GM21367 (cell line): ENCODE measurements around the gene TWNK.
"Not testable (repeated sequence)": the region's sequence is repeated elsewhere in the genome, so short reads cannot be mapped to it uniquely, and the experiment has no call there.

Source experiments
- ATAC-seq: cut with Tn5 transposase; IDR thresholded peaks from one replicate; pipeline ENCODE4 v1.9.1; 2021; ENCODE audit not compliant: unreplicated experiment

TWNK gene

DNA sequence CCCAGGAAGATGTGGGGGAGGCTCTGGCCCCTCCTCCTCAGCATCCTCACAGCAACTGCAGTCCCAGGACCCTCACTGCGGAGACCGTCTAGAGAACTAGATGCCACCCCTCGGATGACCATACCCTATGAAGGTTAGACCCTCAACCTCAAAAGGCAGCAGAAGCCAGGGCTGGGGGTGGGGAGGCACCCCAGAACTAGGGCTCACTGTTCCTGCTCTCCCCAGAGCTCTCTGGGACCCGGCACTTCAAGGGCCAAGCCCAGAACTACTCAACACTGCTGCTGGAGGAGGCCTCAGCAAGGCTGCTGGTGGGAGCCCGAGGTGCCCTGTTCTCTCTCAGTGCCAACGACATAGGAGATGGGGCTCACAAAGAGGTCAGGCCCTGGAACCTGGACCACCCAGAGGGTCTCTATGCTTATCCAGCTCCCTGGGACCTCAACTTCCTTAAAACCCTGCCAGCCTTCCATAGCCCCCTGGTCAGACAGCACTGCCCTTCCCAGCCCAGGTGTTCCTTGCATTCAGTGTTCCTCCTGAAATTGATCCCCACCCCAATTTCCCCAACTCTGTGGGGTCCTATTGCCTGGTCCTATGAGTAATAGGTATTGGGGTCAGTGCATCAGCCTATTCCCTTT, 14.3 kb upstream of the TWNK start:
- no peak for ATAC-seq

DNA sequence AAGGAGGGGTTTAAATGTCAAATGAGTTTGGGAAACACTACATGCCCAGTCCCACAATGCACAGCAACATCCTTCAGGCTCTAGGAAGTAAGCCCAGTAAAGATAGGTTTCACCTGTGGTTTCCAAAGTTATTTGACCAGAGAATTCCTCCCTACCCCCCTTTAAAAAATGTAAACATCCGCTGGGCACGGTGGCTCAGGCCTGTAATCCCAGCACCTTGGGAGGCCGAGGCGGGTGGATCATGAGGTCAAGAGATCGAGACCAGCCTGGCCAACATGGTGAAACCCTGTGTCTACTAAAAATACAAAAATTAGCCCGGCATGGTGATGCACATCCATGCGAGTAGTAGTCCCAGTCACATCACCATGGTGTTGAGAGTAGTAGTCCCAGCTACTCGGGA, 11.9 kb upstream of the TWNK start:
- not testable (repeated sequence) for ATAC-seq

DNA sequence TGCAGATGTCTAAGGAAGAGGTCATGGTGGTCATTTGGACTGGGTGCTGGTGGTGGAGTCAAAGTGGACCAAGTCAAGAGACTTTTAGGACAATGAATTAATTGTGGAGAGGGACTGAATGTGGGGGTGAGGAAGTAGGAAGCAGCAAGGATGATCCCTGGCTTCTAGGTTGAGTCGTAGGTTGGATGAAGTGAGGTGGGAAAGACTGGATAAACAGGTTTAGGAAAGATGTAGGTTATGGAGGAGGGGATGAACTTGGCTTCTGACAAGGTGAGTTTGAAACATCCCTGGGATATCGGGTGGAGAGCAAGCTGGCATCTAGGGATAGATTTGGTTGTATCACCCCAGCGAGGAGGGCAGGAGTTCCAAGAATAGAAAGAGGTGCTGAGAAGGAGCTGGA, 10.4 kb upstream of the TWNK start:
- no peak for ATAC-seq

DNA sequence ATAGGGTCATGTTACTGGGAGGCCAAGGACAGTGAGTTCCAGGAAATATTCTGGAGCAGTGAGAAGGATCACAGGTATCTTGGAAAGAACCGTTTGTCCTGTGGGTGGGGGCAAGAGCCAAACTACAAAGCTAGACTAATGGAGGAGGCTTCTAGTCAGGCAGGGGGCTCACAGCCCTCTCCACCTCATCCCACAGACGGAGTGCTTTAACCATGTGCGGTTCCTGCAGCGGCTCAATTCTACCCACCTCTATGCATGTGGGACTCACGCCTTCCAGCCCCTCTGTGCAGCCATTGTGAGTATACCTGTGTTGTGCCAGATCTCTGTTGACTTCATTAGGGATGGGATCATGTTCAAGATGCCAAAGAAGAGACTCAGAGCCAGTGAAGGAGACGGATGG, 9.9 kb upstream of the TWNK start:
- no peak for ATAC-seq

DNA sequence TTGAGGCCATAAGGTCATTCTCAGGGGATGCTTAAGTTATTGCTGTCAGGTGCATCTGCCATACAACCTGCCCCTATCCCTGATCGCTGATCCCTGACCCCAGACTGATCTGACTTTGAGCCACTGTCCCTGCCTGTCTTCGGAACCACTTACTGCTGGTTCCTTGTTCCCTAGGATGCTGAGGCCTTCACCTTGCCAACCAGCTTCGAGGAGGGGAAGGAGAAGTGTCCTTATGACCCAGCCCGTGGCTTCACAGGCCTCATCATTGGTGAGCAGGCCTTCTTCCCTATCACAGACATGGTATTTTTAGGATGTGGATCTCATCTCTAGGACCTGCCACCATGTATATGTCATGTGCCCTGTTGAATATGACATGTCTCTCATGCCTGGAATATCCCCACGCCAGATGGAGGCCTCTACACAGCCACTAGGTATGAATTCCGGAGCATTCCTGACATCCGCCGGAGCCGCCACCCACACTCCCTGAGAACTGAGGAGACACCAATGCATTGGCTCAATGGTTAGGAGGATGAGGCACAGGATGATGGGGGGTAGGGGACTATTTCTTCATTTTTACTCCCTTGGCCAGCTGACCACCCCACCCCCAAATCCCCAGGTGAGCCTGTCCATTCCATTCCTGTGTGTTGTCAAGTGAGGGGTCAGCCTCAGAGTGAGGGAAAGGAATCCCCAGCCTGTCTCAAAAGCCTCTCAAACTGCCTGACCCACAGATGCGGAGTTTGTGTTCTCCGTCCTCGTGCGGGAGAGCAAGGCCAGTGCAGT, 9.0 kb upstream of the TWNK start:
- no peak for ATAC-seq

DNA sequence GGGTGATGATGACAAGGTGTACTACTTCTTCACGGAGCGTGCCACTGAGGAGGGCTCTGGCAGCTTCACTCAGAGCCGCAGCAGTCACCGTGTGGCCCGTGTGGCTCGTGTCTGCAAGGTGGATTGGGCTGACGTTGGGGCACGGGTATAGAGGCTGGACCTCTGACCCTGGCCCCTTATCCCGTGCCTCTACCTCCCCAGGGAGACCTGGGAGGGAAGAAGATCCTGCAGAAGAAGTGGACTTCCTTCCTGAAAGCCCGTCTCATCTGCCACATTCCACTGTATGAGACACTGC, 8.5 kb upstream of the TWNK start:
- no peak for ATAC-seq

DNA sequence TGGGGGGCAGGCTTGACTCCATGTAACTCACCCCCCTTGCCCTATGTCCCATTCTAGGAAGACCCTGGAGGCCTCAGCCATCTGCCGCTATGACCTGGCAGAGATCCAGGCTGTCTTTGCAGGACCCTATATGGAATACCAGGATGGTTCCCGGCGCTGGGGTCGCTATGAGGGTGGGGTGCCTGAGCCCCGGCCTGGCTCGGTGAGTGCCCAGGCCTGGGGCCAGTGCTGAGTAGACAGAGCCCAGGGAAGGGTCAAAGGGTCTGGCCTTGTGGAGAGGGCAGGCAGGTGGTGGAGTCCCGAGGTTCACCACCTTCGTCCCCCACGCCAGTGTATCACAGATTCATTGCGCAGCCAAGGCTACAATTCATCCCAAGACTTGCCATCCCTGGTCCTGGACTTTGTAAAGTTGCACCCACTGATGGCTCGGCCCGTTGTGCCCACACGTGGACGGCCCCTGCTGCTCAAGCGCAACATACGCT, 7.5 kb upstream of the TWNK start:
- ATAC-seq: no peak

DNA sequence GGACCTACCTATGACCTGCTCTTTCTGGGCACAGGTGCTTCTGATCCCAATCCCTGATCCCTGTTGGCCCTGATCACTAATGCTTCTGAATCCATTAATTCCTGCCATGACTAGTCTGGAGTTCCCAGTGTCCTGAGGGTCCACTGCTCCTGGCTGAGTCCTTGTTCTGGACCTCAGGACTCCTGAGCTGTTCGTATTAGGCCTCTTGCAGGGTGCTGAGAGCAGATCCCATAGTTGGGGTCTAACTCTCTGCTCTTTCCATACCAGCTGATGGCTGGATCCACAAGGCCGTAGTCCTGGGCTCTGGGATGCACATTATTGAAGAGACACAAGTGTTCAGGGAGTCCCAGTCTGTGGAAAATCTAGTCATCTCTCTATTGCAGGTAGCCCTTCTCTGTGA, 7.0 kb upstream of the TWNK start:
- ATAC-seq: no peak

DNA sequence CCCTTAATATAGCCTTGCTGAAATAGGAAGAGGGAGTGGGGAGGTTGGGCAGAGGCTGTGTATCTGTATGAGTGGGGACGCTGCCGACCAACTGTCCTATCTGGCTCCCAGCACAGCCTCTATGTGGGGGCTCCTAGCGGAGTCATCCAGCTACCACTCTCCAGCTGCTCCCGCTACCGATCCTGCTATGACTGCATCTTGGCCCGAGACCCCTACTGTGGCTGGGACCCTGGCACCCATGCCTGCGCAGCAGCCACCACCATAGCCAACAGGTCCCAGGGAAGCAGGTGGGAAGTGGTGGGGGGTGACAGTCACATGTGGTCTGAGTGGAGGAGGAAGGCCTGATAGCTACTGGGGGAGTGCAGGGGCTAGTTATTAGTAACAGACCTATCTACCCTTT, 6.6 kb upstream of the TWNK start:
- ATAC-seq: no peak

DNA sequence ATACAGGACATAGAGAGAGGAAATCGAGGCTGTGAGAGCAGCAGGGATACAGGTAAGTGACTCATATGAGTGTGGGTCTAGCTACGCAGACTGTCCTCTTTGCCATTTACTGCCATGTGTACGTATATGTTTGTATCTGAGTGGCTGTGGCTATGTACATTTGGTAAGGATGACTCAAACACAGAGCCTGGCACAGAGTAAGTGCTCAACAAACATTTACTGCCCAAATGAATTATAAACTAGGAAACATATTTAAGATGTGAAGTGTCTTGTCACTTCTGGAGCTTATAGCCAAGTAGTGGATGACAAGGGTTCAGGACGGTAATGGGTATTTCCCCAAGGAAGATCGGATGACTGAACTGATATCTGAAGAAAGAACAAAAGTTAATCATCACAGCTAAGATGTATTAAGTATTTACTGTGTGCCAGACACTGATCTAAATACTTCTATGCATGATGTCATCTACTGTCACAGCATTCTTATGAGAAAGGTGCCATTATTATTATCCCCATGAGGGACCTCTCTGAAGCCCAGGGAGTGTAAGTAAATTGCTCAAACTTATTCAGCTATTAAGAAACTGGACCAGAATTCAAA, 6.1 kb upstream of the TWNK start:
- no peak for ATAC-seq

DNA sequence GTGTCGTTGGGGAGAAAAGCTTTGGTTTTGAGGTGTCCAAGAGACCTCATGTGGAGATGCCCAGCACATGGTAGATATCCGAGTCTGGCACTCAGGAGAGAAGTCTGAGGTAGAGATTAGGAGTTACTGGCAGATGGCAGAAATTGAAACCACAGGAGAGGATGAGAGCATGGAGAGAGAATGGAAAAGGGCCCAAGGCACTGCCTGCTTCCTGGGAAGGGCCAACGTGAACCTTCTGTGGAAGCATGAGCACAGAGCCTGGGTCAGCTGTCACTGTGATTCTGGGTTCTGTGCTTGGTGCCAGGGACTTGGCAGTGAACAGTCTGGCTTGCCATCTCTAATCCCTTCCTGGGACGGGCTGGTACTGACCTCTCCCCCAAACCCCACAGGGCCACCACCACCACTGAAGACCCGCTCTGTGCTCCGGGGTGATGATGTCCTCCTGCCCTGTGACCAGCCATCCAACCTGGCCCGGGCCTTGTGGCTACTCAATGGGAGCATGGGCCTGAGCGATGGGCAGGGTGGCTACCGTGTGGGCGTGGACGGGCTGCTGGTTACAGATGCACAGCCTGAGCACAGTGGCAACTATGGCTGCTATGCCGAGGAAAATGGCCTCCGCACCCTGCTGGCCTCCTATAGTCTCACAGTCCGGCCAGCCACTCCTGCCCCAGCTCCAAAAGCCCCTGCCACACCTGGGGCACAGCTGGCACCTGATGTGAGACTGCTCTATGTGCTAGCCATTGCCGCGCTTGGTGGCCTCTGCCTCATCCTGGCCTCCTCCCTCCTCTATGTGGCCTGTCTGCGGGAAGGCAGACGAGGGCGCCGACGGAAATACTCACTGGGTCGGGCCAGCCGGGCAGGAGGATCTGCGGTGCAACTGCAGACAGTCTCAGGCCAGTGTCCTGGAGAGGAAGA, 4.2 kb upstream of the TWNK start:
- ATAC-seq: no peak

DNA sequence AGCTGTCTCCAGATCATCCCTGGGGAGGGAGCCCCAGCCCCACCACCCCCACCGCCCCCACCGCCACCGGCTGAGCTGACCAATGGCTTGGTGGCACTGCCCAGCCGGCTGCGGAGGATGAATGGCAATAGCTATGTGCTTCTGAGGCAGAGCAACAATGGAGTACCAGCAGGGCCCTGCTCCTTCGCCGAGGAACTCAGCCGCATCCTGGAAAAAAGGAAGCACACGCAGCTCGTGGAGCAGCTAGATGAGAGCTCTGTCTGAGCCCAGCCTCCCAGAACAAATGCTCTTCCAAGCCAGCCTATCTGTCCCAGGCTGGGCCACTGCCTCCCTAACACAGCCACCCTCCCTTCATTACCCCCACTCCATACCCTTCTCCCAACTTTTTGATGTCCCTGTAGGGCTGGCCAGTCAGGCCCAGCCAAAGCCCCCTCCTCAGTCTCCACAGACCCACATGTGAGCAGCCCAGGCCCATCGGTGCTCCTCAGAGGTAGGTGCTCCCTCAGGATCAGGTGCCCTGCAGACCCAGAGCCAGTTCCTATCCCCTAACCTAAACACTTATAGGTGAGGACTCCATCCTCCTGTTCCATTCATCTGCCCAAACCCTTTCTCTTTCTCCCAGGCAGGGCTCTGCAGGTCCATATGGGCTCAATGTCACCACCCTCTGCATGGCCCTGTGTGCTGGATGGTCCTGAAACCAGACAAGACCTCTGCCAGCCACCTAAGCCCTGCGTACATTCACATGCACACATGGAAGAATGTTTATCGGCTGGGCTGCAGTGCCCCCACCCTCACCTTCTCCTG, 3.3 kb upstream of the TWNK start:
- ATAC-seq: no peak

DNA sequence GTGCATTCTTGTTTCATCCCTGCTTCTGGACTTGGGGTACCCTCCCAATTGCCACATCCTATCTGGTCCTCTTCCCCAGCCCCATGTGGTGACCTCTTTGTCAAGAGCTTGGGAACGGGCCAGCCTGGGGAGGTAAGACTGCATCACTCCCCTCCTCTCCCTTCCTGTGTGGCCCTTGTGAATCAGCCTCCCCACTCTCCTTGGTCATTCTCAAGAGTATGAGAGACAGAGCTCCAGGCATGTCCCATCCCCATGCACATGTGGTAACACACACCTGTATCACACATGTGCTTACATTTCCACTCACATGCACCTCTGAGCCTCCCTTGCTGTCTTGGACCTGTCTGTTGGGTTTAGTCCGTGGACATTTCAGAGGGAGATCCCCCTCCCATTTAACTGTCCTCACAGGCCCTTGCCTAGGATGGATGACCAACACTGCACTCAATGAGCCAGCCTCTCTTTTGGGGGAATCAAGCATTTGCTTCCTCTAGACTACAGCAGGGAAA, 2.6 kb upstream of the TWNK start:
- no peak for ATAC-seq

DNA sequence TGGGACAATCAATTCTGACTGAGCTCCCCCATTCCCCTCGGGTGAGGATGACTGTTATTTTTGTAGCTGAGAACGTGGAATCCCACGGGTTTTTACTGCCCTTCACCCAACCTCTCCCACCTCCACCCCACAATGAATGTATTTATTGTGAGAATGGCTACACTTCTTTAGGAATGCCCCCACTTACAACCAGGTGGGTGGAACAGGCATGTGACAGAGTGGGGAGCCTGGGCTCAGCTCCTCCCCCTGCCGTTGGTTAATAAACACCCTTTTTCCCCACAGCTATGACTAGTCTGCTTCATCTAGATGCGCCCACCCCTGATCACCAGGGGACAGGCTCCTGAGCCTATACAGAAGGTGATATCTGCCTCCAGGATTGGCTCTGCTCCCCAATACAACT, 2.0 kb upstream of the TWNK start:
- ATAC-seq: no peak

DNA sequence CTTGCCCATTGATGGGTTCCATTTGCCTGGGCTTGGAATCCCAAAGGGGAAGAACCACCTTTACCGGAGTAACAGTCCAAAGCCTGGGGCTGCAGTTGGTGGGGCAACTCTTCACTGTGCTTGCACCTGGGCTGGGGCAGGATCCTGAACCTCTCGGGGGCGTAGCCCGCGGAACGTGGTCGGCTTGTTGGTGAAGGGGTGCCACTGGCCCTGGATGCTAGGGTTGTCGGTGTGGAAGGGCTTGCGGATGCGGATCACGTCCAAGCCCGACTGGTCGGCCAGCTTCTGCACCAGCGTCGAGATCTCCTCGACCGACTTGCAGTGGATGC, 756 bp upstream of the TWNK start:
- no peak for ATAC-seq

DNA sequence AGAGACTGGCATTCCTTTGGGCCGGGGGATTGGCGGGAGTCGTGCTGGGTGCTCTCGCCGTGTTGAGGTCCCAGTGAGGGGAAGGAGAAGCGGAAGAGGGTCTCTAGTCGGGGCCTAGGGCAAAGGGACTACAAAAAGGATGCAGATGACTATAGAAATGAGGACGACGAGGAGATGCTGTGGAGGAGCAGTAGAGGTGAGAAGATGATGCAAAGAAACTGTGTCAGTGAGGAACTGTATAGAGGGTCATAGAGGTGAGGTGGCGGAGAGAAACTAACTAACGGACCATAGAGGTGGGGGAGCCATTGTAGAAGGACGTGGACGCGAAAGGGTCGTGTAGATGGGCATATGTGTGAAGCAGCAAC, 324 bp downstream of the TWNK start:
- no peak for ATAC-seq

DNA sequence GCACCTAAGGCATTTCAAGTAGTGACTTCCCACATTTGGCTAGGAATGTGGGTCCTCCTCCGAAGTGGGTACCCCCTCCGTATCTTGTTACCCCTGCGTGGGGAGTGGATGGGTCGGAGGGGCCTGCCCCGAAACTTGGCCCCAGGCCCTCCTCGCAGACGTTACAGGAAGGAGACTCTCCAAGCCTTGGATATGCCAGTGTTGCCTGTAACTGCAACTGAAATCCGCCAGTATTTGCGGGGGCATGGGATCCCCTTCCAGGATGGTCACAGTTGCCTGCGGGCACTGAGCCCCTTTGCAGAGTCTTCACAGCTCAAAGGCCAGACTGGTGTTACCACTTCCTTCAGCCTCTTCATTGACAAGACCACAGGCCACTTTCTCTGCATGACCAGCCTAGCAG, 823 bp downstream of the TWNK start:
- ATAC-seq: no peak

DNA sequence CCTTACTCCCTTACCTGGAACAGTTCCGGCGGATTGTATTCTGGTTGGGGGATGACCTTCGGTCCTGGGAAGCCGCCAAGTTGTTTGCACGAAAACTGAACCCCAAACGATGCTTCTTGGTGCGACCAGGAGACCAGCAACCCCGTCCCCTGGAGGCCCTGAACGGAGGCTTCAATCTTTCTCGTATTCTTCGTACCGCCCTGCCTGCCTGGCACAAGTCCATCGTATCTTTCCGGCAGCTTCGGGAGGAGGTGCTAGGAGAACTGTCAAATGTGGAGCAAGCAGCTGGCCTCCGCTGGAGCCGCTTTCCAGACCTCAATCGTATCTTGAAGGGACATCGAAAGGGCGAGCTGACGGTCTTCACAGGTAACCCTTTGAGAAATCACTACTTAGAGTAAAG, 1.7 kb downstream of the TWNK start:
- no peak for ATAC-seq

DNA sequence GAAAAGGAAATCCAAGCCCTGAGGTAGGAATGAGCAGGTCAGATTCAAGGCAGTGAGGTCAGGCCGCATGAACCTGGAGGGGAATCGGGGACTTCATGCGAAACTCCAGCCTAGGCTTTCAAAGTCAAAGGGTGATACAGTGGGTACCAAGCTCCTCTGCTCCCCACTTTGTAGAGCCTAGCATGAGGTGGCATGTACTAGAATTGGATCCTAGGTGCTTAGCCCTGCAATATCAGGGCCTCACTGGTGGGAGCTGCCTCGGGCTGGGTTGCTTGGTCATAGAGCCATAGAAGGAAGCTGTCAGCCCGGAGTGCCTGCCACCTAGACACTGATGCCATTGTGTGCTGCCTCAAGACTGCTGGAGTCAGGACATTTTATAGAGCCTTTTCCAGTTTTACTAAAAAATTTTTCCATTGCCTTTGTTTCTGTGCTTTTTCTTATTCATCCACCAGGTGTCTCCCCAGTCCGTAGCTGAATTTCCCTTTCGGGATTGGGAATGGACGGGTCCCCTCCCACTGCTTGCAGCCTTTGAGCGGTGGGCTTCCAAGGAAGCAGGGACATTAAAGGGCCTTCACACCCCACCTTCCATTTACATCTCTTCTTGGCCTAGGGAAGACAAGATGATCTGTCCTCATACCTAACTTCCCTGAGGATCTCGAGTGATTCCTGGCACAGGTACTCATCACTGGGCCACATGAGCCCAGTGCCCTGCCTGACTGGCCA, 6.8 kb downstream of the TWNK start:
- no peak for ATAC-seq

DNA sequence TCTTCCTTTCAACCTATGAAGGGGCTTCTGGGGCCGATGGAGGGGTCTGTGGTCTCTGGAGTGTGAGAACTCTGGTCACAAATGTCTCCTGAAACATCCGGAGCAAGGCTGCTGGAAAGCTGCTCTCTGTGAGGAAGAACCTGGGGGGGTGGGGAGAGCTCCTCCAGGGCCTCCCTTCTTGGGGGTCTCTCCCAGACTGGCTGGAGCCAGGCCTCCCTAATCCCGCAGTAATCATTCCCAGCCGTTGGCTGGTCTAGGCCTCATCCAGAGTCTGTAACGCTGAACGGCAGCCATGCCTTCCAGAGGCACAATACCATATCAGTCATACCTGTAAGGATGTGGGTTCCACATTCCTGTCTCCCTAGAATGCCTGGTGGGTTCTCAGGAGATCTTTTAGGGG, 7.8 kb downstream of the TWNK start:
- no peak for ATAC-seq
